T-helper 1 cell (primary cell): ENCODE data around the gene CCND2.
A peak's percentile ranks its signal among the peaks of the same experiment; 100 is the strongest.
"Not testable (repeated sequence)": the region's sequence is repeated elsewhere in the genome, so short reads cannot be mapped to it uniquely, and the experiment has no call there.

Experiments
- DNase-seq, 5 donors: peaks; one replicate each; pipeline ENCODE4 v3.0.0-alpha.2; 2012 to 2020
- total RNA-seq, 4 donors: gene quantifications; one replicate each; lab custom pipeline; 2026; lab: John Stamatoyannopoulos, UW

CCND2 gene
- 334 to 363 (median 354) reads per million in 4 donors for total RNA-seq

DNA sequence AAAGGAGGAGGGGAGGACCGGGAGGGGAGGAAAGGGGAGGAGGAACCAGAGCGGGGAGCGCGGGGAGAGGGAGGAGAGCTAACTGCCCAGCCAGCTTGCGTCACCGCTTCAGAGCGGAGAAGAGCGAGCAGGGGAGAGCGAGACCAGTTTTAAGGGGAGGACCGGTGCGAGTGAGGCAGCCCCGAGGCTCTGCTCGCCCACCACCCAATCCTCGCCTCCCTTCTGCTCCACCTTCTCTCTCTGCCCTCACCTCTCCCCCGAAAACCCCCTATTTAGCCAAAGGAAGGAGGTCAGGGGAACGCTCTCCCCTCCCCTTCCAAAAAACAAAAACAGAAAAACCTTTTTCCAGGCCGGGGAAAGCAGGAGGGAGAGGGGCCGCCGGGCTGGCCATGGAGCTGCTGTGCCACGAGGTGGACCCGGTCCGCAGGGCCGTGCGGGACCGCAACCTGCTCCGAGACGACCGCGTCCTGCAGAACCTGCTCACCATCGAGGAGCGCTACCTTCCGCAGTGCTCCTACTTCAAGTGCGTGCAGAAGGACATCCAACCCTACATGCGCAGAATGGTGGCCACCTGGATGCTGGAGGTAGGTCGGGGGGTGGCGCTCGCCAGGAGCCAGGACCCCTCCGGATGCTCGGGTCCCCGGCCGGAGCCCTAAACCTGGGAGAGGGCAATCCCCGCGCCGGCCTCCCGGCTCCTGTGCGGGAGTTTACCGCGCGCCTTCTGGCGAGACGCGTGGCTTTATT lies at the start of gene CCND2:
Gene CCND2, plus strand, starts transcription at position 111 of the 744 bp plus-strand sequence. Its CDS starts 279 bp downstream, at position 390.
- DNase-seq = peak; percentile 58 to 89 (median 68)

DNA sequence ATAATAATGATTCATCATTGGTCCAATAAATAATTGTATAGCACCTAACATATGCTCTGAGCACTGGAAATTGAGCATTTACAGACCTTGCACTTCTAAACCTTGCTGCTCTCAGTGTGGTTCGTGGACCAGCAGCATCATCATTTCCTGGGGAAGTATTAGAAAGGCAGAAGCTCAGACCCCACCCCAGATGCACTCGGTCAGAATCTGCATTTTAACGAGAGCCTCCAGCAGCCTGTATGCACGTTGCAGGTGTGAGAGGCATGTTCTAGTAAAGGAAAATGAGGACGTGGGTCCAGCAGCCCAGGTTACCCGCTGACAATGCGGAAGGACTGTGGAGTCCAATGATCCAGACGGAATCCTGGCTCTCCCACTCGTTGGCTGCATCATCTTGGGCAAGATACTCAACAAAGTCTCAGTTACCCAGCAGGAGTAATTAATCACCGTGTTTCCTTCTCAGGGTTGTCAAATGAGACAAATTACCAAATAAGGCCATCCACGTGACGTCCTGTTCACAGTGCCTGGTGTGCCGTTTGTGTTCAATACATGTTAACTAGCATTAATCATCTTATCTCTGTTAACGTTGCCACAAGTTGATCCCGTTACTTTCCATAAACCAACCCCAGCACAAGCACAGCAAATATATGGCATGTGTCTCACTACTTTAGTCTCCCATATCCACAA lies 49.2 kb upstream of the CCND2 start:
- DNase-seq = peak in 1 of 5 donors; percentile 8

- DNase-seq = no peak
Observed at GRCh38 chr12:4225571-4225970, 48.0 kb upstream of the CCND2 start.

GRCh38 chr12:4227046-4227445 lies 46.5 kb upstream of the CCND2 start:
- no peak for DNase-seq

DNA sequence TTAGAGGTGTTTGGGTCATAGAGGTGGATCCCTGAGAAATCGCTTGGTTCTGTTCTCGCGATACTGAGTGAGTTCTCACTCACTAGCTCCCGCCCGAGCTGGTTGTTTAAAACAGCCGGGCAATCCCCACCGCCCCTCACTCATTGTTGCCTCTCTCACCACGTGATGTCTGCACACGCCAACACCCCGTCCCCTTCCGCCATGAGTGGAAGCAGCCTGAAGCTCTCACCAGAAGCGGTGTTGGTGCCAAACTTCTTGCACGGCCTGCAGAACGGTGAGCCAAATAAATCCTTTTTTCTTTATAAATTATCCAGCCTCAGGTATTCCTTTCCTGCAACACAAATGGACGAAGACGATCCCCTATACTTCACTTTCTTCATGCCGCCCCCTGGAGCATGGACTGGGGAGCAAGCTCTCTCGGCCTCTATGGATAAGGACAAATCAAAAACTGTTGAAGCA lies 45.4 kb upstream of the CCND2 start:
- DNase-seq = no peak

DNA sequence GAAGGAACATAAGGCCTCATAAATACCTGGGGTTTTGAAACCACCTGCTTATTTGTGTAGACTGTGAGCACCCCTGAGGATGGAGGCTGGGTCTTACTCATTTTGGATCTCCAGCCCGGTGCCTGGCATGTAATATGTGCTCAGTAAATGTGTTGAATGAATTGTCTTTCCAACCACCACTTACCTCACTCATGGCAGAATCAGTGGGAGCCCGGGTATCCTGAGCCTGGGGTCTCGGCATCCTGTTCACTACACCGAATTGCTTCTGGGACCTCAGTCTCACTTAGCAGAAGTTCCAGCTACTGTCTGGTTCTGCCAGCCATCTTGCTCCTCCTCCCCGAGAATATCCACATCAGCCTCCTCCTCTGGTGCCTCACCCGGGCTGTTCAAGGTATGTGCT lies 43.0 kb upstream of the CCND2 start:
- DNase-seq = no peak

- no peak for DNase-seq
Observed at GRCh38 chr12:4238577-4238976, 35.0 kb upstream of the CCND2 start.

GRCh38 chr12:4239746-4240145 lies 33.8 kb upstream of the CCND2 start:
- no peak for DNase-seq

GRCh38 chr12:4240161-4240783 lies 33.3 kb upstream of the CCND2 start:
- DNase-seq = no peak

GRCh38 chr12:4240981-4241380 lies 32.6 kb upstream of the CCND2 start:
- DNase-seq = no peak

GRCh38 chr12:4241592-4241991 lies 32.0 kb upstream of the CCND2 start:
- DNase-seq = no peak

DNA sequence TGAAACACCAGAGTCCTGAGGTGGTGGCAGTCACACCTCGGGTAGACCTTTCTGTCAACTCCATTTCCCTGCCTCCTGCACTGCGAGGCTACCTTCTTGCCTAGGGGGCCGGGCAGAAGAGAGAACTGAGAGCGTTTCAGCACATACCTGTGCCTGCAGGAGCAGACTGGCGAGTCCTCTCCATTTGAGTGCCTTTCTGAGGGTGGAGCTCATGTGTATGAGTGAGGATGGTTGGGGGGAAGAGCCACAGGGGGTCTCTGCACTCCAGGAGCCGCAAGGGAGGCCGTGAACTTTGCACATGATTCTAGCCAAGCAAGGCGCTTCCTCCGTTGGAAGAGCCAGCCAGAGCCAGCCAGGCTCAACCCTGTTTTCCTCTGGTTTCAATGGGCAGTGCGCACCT lies 31.0 kb upstream of the CCND2 start:
- DNase-seq = no peak

- no peak for DNase-seq
Observed at GRCh38 chr12:4243091-4243490, 30.5 kb upstream of the CCND2 start.

DNA sequence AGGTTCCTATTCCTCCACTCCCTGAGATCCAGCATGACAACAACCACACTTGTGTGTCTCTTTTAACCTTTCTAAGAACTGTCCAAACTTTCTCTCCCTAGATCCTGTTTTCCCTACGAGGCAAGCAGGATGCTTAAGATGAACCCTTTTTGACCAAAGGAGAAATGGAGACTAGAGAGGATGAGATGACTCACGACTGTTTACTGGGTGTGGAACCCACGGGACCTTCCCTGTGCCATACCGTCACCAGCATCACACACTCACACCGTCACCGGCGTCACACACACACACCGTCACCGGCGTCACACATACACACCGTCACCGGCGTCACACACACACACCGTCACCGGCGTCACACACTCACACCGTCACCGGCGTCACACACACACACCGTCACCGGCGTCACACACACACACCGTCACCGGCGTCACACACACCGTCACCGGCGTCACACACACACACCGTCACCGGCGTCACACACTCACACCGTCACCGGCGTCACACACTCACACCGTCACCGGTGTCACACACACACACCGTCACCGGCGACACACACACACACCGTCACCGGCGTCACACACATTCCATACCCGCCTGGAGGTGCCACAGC lies 30.0 kb upstream of the CCND2 start:
- not testable (repeated sequence) for DNase-seq

DNA sequence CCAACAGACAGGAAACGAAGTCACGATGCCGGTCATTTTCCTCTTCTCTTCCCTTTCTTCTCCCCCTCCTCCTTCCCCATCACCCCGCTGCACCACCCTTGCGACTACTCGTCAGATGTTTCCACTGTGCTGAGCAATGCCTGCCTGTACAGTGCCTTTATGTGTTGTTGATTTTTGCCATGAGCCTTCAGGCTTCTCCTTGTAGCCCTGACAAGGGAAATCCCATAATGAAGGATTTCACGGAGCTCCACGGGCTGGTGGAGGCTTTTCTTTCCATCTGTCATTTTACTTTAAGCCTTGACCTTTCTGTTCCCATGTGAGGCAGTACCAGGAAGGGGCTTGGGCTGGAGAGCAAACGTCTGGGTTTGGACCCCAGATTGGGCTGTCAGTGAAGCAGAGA lies 28.7 kb upstream of the CCND2 start:
- DNase-seq = no peak

- DNase-seq = no peak
Observed at GRCh38 chr12:4245446-4245845, 28.1 kb upstream of the CCND2 start.

DNA sequence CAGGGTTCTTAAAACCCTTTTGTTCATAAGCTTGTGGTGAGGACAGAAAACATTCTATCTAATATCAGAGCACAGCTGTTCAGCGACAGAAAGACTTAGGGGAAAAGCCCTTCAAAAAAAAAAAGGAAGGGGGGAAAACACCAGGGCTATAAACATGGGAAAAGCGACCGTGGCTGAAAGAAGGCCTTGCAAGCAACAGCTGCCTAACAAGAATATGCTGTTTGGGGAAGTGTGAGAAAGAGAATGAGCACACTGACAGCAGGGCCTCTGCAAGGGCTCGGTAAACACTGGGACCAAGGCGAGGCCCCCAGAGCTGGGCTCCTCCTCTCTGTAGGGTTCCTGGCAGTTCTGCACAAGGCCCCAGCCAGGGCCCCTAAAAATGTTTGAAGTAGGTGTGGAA lies 27.4 kb upstream of the CCND2 start:
- no peak for DNase-seq

GRCh38 chr12:4250691-4251090 lies 22.9 kb upstream of the CCND2 start:
- no peak for DNase-seq

DNA sequence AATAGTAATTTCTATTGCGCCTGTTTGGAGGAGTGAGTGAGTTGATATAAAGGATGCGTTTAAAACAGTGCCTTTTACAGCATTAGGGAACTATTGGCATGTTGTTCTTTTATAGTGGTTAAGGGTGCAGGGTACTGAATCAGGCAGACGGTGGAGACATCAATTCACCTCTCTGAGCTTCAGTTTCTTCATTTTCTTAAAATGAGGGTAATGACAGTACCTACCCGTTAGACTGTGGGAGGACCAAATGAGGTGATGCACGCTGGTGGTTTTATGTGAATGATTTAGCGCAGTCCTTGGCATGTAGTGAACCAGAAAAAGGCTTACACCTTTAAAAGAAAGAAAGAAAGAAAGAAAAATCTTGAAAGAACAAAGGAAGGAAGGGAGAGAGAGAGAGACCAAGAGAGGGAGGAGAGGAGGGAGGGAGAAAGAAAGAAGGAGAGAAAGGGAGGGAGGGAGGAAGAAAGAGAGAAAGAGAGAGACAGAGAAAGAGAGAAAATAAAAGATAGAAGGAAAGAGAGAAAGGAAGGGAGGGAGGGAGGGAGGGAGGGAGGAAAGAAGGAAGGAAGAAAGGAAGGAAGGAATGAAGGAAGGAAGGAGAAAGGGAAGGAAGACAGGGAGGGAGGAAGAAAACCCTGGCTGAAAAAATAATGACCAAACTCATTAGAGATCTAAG lies 22.2 kb upstream of the CCND2 start:
- peak in 2 of 5 donors; percentile 3 to 24 for DNase-seq

DNA sequence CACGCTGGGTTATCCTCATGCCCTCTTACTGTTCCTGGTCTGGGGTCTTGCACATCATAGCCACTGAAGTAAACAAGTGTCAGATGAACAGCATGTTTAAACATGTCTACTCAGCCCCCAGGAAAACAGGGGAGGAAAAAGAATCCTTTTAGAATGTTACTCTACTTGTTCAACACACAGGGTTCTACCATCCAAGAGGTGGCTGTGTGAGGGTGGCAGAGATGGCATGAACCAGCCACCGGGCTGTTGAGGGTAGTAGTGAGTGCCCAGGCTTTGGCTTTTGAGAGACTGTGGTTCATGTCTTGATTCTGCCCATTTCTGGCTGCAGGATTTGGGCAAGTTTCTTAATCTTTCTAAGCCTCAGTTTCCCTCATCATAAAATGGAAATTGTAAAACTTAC lies 21.6 kb upstream of the CCND2 start:
- DNase-seq = no peak

DNA sequence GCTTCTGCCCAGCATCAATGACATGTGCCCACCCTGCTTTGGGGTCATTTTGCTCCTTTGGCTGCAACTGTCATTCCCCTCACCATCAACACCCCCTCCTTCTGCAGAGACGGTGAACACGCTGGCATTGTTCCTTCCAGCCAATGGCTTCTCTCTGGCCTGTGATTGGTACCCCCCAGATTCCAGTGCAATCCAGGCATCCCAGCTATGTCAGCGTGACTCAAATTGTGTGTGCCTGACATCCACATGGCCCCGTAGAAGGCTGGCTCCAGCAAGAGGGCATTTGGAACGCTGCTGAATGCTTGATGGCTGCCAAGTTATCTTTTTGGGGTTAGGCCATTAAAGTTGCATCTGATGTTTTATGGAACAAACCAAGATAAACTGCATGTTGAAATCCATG lies 21.0 kb upstream of the CCND2 start:
- DNase-seq = no peak

DNA sequence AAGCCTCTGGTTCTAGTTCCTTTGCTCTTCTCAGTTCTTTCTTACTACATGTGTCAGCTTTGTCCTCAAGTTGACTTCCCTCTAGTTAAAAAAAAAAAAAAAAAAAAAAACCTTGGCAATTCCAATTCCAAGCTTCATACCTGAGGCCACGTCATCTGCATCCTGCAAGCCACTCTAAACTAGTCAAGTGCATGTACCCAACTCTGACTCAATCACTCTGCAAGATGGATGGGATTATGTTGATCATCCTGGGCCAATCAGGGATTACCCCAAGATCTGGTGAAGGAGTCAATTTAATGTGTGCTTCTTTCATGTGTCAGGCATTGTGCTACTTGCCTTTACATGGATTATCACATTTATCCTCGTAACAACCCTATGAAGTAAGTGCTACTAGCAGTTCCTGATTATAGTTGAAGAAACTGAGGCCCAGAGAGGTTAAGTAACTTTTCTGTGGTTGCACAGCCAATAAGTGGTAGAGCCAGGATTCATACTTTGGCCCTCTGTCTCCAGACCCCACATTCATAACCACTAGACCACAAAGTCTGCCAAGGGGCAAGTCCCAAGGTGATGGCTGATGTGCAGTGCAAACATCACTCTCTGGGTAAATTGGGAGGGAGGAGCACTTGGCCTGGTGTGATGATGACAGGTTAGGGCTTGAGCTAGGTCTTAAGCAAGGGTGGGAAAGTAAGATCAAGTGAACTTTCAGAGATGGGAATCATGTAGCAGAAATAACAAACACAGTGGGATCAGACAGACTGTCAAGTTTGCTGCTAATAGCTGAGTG lies 17.3 kb upstream of the CCND2 start:
- DNase-seq = no peak
